ENCODE data around the gene C19orf47.

The C19orf47 gene

GRCh38 chr19:40366697-40367561 is 18.7 kb upstream of the C19orf47 start:
- Mint-ChIP-seq H3K27ac (no peak overlapping the region), H3K9me3 (no peaks in the 10 kb centered on the region), H3K4me3 (no peak overlapping the region), H3K36me3 (ENCODE audit: low read depth) (peaks cover 7% of the 10 kb centered on the region), H3K27me3 (ENCODE audit: low read depth) (no peaks in the 10 kb centered on the region), H3K4me1 (ENCODE audit: low read depth) (peaks cover 11% of the 10 kb centered on the region)
- no peak for DNase-seq (ENCODE audit: low spot score)

GRCh38 chr19:40365613-40366401 is 17.6 kb upstream of the C19orf47 start:
- no peaks in the 10 kb centered on the region for H3K27me3 Mint-ChIP-seq (ENCODE audit: low read depth)
- H3K9me3 Mint-ChIP-seq = no peaks in the 10 kb centered on the region
- H3K27ac Mint-ChIP-seq = no peak overlapping the region
- peak overlapping the region; percentile 52 for H3K4me3 Mint-ChIP-seq
- peaks cover 12% of the 10 kb centered on the region for H3K4me1 Mint-ChIP-seq (ENCODE audit: low read depth)
- peaks cover 7% of the 10 kb centered on the region for H3K36me3 Mint-ChIP-seq (ENCODE audit: low read depth)
- DNase-seq (ENCODE audit: low spot score) = peak; percentile 30

GRCh38 chr19:40365010-40365409 is 16.8 kb upstream of the C19orf47 start:
- H3K27me3 Mint-ChIP-seq (ENCODE audit: low read depth) = no peaks in the 10 kb centered on the region
- H3K4me3 Mint-ChIP-seq = peak overlapping the region; percentile 69
- DNase-seq (ENCODE audit: low spot score) = no peak
- peaks cover 7% of the 10 kb centered on the region for H3K36me3 Mint-ChIP-seq (ENCODE audit: low read depth)
- no peaks in the 10 kb centered on the region for H3K9me3 Mint-ChIP-seq
- H3K4me1 Mint-ChIP-seq (ENCODE audit: low read depth) = peaks cover 12% of the 10 kb centered on the region
- no peak overlapping the region for H3K27ac Mint-ChIP-seq

- H3K4me1 Mint-ChIP-seq (ENCODE audit: low read depth) = peaks cover 15% of the 10 kb centered on the region
- peaks cover 7% of the 10 kb centered on the region for H3K36me3 Mint-ChIP-seq (ENCODE audit: low read depth)
- H3K4me3 Mint-ChIP-seq = no peak overlapping the region
- H3K27ac Mint-ChIP-seq = peak overlapping the region; percentile 42
- no peaks in the 10 kb centered on the region for H3K27me3 Mint-ChIP-seq (ENCODE audit: low read depth)
- H3K9me3 Mint-ChIP-seq = no peaks in the 10 kb centered on the region
- DNase-seq (ENCODE audit: low spot score) = no peak
Observed at GRCh38 chr19:40363069-40363468, 14.9 kb upstream of the C19orf47 start.

- Mint-ChIP-seq H3K9me3 (no peaks in the 10 kb centered on the region), H3K27ac (no peak overlapping the region), H3K27me3 (ENCODE audit: low read depth) (no peaks in the 10 kb centered on the region), H3K4me3 (no peak overlapping the region), H3K4me1 (ENCODE audit: low read depth) (peaks cover 16% of the 10 kb centered on the region), H3K36me3 (ENCODE audit: low read depth) (peaks cover 7% of the 10 kb centered on the region)
- DNase-seq (ENCODE audit: low spot score) = no peak
Observed at GRCh38 chr19:40362160-40362559, 14.0 kb upstream of the C19orf47 start.

- Mint-ChIP-seq H3K27ac (no peak overlapping the region), H3K27me3 (ENCODE audit: low read depth) (no peaks in the 10 kb centered on the region), H3K9me3 (no peaks in the 10 kb centered on the region), H3K4me1 (ENCODE audit: low read depth) (peaks cover 18% of the 10 kb centered on the region), H3K36me3 (ENCODE audit: low read depth) (peaks cover 3% of the 10 kb centered on the region), H3K4me3 (no peak overlapping the region)
- no peak for DNase-seq (ENCODE audit: low spot score)
Observed at GRCh38 chr19:40360708-40361241, 12.6 kb upstream of the C19orf47 start.

GRCh38 chr19:40360020-40360707 is 12.0 kb upstream of the C19orf47 start:
- no peak overlapping the region for H3K4me3 Mint-ChIP-seq
- peaks cover 3% of the 10 kb centered on the region for H3K36me3 Mint-ChIP-seq (ENCODE audit: low read depth)
- H3K4me1 Mint-ChIP-seq (ENCODE audit: low read depth) = peaks cover 17% of the 10 kb centered on the region
- H3K9me3 Mint-ChIP-seq = no peaks in the 10 kb centered on the region
- DNase-seq (ENCODE audit: low spot score) = no peak
- H3K27ac Mint-ChIP-seq = no peak overlapping the region
- H3K27me3 Mint-ChIP-seq (ENCODE audit: low read depth) = no peaks in the 10 kb centered on the region

GRCh38 chr19:40358773-40359172 is 10.6 kb upstream of the C19orf47 start:
- H3K27ac Mint-ChIP-seq = no peak overlapping the region
- H3K4me1 Mint-ChIP-seq (ENCODE audit: low read depth) = peaks cover 13% of the 10 kb centered on the region
- H3K4me3 Mint-ChIP-seq = no peak overlapping the region
- H3K27me3 Mint-ChIP-seq (ENCODE audit: low read depth) = no peaks in the 10 kb centered on the region
- no peaks in the 10 kb centered on the region for H3K9me3 Mint-ChIP-seq
- no peaks in the 10 kb centered on the region for H3K36me3 Mint-ChIP-seq (ENCODE audit: low read depth)
- no peak for DNase-seq (ENCODE audit: low spot score)

- no peak overlapping the region for H3K4me3 Mint-ChIP-seq
Observed at GRCh38 chr19:40357640-40358039, 9.4 kb upstream of the C19orf47 start.

GRCh38 chr19:40356681-40357595 is 8.7 kb upstream of the C19orf47 start:
- Mint-ChIP-seq H3K36me3 (ENCODE audit: low read depth) (no peaks in the 10 kb centered on the region), H3K4me3 (no peak overlapping the region), H3K9me3 (no peaks in the 10 kb centered on the region), H3K4me1 (ENCODE audit: low read depth) (peaks cover 9% of the 10 kb centered on the region), H3K27ac (no peak overlapping the region), H3K27me3 (ENCODE audit: low read depth) (no peaks in the 10 kb centered on the region)
- no peak for DNase-seq (ENCODE audit: low spot score)

More at GRCh38 chr19:40357640-40358039, 9.4 kb upstream of the C19orf47 start:
- no peak for DNase-seq (ENCODE audit: low spot score)
- H3K36me3 Mint-ChIP-seq (ENCODE audit: low read depth) = no peaks in the 10 kb centered on the region
- no peaks in the 10 kb centered on the region for H3K9me3 Mint-ChIP-seq
- peak overlapping the region; percentile 15 for H3K27ac Mint-ChIP-seq
- peaks cover 9% of the 10 kb centered on the region for H3K4me1 Mint-ChIP-seq (ENCODE audit: low read depth)
- H3K27me3 Mint-ChIP-seq (ENCODE audit: low read depth) = no peaks in the 10 kb centered on the region

- H3K4me3 Mint-ChIP-seq = no peak overlapping the region
- H3K9me3 Mint-ChIP-seq = no peaks in the 10 kb centered on the region
- peak overlapping the region; percentile 2 for H3K27ac Mint-ChIP-seq
- no peaks in the 10 kb centered on the region for H3K27me3 Mint-ChIP-seq (ENCODE audit: low read depth)
- H3K4me1 Mint-ChIP-seq (ENCODE audit: low read depth) = peaks cover 8% of the 10 kb centered on the region
- DNase-seq (ENCODE audit: low spot score) = no peak
- H3K36me3 Mint-ChIP-seq (ENCODE audit: low read depth) = no peaks in the 10 kb centered on the region
Observed at GRCh38 chr19:40355975-40356680, 7.9 kb upstream of the C19orf47 start.

GRCh38 chr19:40348961-40349507 is 837 bp upstream of the C19orf47 start:
- peak overlapping the region; percentile 91 for H3K4me3 Mint-ChIP-seq
- H3K4me1 Mint-ChIP-seq (ENCODE audit: low read depth) = peaks cover 22% of the 10 kb centered on the region
- H3K36me3 Mint-ChIP-seq (ENCODE audit: low read depth) = peaks cover 2% of the 10 kb centered on the region
- no peaks in the 10 kb centered on the region for H3K27me3 Mint-ChIP-seq (ENCODE audit: low read depth)
- H3K9me3 Mint-ChIP-seq = no peaks in the 10 kb centered on the region
- H3K27ac Mint-ChIP-seq = peak overlapping the region; percentile 96
- no peak for DNase-seq (ENCODE audit: low spot score)

All from T-helper 2 cell treated with Interferon-gamma antibody and Interleukin-4, amounts not matched to agents 5 μg/mL and 100 μg/mL, for 36 hours (primary cell).